ENCODE measurements around the gene RALY.

GRCh38 chr20:34115232-34115631 lies 121.5 kb downstream of the RALY start:
- TF ChIP-seq, protein P1, sequence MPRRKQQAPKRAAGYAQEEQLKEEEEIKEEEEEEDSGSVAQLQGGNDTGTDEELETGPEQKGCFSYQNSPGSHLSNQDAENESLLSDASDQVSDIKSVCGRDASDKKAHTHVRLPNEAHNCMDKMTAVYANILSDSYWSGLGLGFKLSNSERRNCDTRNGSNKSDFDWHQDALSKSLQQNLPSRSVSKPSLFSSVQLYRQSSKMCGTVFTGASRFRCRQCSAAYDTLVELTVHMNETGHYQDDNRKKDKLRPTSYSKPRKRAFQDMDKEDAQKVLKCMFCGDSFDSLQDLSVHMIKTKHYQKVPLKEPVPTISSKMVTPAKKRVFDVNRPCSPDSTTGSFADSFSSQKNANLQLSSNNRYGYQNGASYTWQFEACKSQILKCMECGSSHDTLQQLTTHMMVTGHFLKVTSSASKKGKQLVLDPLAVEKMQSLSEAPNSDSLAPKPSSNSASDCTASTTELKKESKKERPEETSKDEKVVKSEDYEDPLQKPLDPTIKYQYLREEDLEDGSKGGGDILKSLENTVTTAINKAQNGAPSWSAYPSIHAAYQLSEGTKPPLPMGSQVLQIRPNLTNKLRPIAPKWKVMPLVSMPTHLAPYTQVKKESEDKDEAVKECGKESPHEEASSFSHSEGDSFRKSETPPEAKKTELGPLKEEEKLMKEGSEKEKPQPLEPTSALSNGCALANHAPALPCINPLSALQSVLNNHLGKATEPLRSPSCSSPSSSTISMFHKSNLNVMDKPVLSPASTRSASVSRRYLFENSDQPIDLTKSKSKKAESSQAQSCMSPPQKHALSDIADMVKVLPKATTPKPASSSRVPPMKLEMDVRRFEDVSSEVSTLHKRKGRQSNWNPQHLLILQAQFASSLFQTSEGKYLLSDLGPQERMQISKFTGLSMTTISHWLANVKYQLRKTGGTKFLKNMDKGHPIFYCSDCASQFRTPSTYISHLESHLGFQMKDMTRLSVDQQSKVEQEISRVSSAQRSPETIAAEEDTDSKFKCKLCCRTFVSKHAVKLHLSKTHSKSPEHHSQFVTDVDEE (CRISPR knock-in tag; IDR thresholded peaks at IDR 0.05), result no peak
- TF ChIP-seq PATZ1 (CRISPR knock-in tag; IDR thresholded peaks at IDR 0.05; ENCODE audit: borderline replicate concordance) (no peak), TOX (CRISPR knock-in tag; IDR thresholded peaks at IDR 0.05; ENCODE audit: borderline replicate concordance) (no peak), ISL1 (CRISPR knock-in tag; IDR thresholded peaks at IDR 0.05) (no peak), CSDC2 (CRISPR knock-in tag; IDR thresholded peaks at IDR 0.05) (no peak), ZNF8 (CRISPR knock-in tag; IDR thresholded peaks at IDR 0.05) (no peak), SNAI2 (CRISPR knock-in tag; IDR thresholded peaks at IDR 0.05) (no peak), ZNF565 (CRISPR knock-in tag; conservative IDR thresholded peaks at IDR 0.05; ENCODE audit: low read depth) (no peak), RARB (CRISPR knock-in tag; IDR thresholded peaks at IDR 0.05) (no peak), ZC3H10 (CRISPR knock-in tag; IDR thresholded peaks at IDR 0.05) (no peak), ZFP30 (CRISPR knock-in tag; IDR thresholded peaks at IDR 0.05) (no peak), ARNTL (CRISPR knock-in tag; IDR thresholded peaks at IDR 0.05; ENCODE audit: borderline replicate concordance, low read depth) (no peak), GLIS3 (CRISPR knock-in tag; IDR thresholded peaks at IDR 0.05) (no peak)
- TF ChIP-seq, protein P2, sequence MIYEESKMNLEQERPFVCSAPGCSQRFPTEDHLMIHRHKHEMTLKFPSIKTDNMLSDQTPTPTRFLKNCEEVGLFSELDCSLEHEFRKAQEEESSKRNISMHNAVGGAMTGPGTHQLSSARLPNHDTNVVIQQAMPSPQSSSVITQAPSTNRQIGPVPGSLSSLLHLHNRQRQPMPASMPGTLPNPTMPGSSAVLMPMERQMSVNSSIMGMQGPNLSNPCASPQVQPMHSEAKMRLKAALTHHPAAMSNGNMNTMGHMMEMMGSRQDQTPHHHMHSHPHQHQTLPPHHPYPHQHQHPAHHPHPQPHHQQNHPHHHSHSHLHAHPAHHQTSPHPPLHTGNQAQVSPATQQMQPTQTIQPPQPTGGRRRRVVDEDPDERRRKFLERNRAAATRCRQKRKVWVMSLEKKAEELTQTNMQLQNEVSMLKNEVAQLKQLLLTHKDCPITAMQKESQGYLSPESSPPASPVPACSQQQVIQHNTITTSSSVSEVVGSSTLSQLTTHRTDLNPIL (CRISPR knock-in tag; IDR thresholded peaks at IDR 0.05; ENCODE audit: low read depth), result no peak
